Stimulated activated CD4-positive, alpha-beta T cell treated with anti-CD3 and anti-CD28 coated beads, Interleukin-15, amount 100 ng/mL, for 48 hours (primary cell): ENCODE measurements around the gene FAM72C.
A peak's percentile ranks its signal among the peaks of the same experiment; 100 is the strongest.
"Not testable (repeated sequence)": the region's sequence is repeated elsewhere in the genome, so short reads cannot be mapped to it uniquely, and the experiment has no call there.

Experiments
- DNase-seq, 2 donors: peaks; one replicate each; pipeline ENCODE4 v3.0.0-alpha.2; 2020; ENCODE audit warnings: low read depth in 2 of 2

Gene FAM72C

GRCh38 chr1:143984721-143985473, 13.1 kb upstream of the FAM72C start:
- not testable (repeated sequence) for DNase-seq

DNA sequence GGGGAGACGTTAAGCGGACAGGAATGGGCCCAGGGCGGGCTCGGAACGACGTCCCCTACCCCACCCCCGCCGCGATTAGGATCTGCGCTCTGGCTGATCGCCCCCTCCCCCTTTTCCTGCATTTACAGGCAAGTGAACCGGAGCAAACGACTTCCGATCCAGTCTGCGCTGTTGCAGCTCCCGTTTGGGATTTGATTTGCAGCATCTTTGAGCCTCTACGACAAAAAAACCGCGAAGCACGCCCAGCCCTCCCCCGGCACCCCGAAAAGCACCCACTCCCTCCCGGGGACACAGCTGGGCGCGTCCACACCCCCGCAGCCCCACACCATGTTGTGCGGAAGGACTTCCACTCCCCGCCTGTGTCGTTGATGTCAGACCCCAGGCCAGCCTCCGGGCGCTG, 2.6 kb upstream of the FAM72C start:
- not testable (repeated sequence) for DNase-seq

GRCh38 chr1:143973876-143974414, 2.2 kb upstream of the FAM72C start:
- DNase-seq: not testable (repeated sequence)

- DNase-seq: not testable (repeated sequence)
Measured at GRCh38 chr1:143972753-143973326, 1.1 kb upstream of the FAM72C start.

- not testable (repeated sequence) for DNase-seq
Measured at GRCh38 chr1:143965860-143966259, 5.9 kb downstream of the FAM72C start.

GRCh38 chr1:143964294-143964693, 7.5 kb downstream of the FAM72C start:
- DNase-seq: not testable (repeated sequence)

- not testable (repeated sequence) for DNase-seq
Measured at GRCh38 chr1:143955930-143956329, 15.9 kb downstream of the FAM72C start.

DNA sequence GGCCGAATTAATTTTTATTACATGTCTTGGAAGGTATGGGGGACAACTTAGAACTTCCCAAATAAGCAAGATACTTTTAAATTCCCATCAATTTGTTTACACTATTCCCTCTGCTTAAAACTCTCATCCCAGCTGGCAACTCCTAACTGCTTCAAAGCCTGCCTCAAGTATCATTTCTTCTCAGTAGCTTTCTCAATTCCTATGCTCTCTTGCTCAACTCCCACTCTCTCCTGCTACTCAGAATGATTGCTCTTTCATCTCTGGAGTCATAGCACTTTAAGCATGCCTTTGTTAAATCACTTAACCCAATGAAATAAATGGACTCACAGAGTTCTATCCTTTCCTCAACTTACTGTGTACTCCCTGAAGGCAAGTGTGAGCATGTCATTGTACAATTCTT, 18.9 kb downstream of the FAM72C start:
- DNase-seq: not testable (repeated sequence)

DNA sequence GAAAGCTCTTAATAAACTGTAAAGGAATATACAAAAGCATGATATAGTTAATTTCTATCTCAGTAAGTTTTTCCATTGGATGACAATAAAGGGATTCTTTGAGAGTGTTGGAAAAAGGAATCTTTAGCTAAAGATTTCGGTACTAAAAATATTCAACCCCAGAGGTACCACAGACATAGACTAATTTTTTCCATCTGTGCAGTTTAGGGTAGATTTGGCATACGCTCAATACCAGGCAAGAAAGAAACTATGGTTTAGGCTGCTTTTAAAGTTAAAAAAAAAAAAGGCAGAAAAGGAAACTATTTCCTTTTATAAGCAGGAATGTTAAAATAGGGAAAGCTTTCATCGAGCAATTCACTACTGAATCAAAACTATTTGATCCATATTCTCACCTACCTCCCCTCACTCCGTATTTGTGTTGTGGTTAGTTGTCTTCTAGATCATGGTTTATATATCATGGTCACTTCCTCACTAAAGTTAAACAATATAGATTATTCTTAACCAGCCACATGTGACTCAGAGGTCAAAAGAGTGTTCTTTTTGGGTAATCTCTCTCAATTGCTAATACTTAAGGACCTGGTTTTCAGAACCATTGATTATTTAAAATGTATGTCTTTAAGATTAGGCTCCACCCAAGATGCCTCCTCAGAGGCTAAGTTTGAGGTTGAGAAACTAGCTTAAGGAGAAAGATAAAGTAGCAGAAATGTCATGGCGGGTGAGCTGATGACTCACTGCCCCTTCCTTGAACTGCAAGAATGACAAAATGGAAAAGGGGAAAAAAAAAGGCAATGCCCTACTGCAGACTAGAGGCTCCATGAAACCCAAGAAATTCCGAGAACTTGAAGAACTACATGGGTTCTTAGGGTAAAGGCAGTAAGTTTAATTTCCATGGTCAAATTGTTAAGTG, 20.0 kb downstream of the FAM72C start:
- not testable (repeated sequence) for DNase-seq

DNA sequence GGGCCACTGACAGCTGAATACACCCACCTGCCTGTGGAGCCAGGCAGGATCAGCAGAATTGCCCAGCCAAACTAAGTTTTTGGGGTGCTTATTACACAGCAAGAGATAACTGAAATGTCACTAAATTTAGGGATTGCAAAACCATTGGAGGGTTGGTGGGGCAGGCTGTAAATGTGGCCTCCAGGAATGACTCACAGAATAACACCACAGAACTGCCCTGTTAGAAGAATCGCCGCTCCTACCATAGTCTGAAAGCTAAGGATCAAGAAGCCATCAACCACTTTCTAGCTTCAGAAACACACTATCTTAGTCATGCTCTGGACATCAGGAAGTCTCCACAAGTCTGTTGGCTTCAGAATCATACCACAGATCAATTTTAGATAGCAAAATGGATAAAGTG, 24.0 kb downstream of the FAM72C start:
- not testable (repeated sequence) for DNase-seq

- DNase-seq: not testable (repeated sequence)
Measured at GRCh38 chr1:143945253-143945652, 26.5 kb downstream of the FAM72C start.

DNA sequence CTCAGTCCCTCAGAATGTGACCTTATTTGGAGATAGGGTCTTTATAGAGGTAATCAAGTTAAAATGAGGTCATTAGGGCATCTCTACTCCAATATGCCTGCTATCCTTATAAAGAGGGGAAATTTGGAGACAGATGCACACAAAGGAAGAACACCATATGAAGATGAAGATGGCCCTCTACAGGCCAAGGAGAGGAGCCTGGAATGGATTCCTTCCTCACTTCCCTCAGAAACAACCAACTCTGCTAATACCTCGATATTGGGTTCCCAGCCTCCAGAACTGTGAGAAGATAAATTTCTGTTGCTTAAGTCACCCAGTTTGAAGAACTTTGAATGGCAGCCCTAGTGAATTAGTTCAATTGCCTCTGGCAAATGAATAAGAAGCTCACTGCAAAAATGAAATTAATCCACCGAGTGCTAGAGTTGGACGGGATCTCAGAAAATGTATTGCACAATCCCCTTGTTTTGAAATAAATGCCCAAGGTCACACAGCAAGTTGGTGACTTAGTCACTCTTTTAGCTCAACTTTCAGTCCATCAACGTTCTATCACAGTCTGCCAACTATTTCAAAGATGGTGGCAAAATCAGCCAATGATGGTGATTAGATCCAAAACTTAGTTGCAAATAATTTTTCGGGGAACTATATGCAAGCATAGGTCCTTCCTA, 27.1 kb downstream of the FAM72C start:
- not testable (repeated sequence) for DNase-seq

DNA sequence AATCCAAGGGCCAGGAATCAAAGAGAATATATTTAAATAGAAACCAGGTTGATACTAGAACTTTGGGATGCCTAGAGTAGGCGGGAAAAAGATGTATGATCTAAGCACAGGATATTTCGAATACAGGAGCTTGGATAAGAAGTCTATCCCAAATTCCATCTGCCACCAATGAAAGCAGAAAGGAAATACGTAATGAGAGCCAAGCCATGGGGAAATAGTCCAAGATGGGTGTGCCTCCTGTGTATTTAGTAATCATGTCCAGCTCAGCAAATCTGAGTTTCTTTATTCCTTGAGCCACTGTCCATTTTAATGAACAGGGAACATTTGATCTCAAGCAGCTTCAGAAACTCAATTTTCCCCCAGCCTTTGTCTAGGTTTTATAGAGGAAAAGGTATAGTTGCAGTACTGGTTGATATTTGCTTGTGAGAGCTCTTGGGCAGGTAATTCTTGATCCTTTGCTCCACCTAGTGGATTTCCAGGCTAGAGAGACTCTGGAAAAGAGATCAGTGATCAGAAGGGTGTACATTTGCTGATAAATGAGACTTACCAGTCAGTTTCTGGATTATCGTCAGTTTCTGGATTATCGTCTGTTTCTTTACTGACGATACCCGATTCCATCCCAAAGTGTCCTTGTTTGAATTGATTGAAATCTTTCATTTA, 28.3 kb downstream of the FAM72C start:
- DNase-seq: not testable (repeated sequence)

DNA sequence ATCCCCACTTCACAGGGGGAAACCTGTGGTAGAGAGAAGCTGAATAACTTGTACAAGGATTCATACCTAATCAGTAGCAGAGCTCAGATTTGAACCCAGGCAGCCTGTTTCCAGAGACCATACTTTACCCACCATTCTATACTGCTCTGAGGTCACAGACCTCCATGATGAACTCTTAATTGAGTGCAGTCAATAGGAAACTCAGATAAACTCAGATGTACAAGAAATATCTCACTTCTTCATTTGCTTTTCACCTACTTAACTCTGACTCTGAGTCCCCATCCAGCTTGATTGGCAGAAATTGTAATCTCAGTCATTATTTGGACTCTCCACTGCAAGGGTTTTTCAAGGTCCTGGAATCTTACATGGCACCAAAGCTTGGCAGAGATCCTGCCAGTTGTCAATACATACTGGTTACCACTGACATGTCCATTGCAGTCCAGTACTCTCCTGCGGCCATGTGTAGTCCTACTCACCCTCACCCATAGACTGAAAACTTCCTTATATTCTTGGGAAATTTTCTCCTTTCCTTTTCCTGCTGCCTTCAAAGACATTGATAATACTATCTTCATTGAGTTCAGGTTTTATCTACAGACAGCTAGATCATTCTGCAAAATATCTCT, 29.4 kb downstream of the FAM72C start:
- DNase-seq: not testable (repeated sequence)

DNA sequence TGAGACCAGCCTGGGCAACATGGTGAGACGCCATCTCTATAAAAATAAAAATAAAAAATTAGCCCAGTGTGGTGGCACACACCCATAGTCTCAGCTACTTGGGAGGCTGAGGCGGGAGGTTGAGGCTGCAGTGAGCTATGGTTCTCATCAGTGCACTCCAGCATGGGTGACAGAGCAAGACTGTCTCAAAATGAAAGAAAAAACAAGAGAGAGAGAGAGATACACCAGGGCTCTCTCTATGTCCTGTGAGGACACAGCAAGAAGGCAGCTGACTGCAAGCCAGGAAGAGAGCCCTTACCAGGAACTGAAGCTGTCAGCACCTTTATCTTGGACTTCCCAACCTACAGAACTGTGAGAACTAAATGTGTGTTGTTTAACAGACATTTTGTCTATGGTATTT, 32.1 kb downstream of the FAM72C start:
- DNase-seq: not testable (repeated sequence)

- DNase-seq: not testable (repeated sequence)
Measured at GRCh38 chr1:143938922-143939321, 32.9 kb downstream of the FAM72C start.

- peak in 1 of 2 donors; percentile 25 for DNase-seq
Measured at GRCh38 chr1:143936457-143937115, 35.2 kb downstream of the FAM72C start.

GRCh38 chr1:143919127-143919526, 52.7 kb downstream of the FAM72C start:
- DNase-seq: not testable (repeated sequence)

DNA sequence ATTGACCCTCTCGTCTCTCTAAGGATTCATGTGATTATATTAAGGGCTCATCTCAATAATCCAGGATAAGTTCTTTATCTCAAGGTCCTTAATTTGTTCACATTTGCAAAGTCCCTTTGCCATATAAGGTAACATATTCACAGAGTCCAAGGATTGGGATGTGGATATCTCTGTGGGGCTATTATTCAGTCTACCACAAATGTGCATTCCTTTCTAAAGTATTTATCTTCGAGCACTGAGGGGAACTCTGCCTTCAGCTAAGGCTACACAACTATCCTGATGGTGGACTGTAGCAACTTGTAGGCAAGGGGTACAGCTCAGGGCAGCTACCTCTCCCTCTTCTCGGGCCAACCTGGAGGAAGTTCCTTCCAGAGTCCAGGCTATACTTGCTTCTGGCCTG, 53.2 kb downstream of the FAM72C start:
- DNase-seq: not testable (repeated sequence)

GRCh38 chr1:143913705-143914104, 58.1 kb downstream of the FAM72C start:
- DNase-seq: not testable (repeated sequence)
